Liver (tissue), 9 donors: ENCODE data around the gene EML1. TPM values are rescaled to one million over a fixed set of nuclear protein-coding genes. Genes with fewer than 3 reads are reported as not detected.

Experiments
- DNase-seq: peaks from one replicate; pipeline ENCODE4 v3.0.0-alpha.2; 2017; ENCODE audit warnings: low spot score
- H3K27ac ChIP-seq, 2 donors: one replicate each; pipeline ENCODE4 v1.7.0; 2013; ENCODE audit warnings: inconsistent platforms in 2 of 2, low read length in 2 of 2, control low read depth in 1 of 2, low read depth in 1 of 2, mild to moderate bottlenecking in 1 of 2
- H3K27me3 ChIP-seq, 4 donors: one replicate each; pipeline versions ENCODE4 v1.6.1 to v1.7.0; 2013; ENCODE audit warnings: low read length in 3 of 4, inconsistent platforms in 1 of 4, mild to moderate bottlenecking in 1 of 4, moderate library complexity in 1 of 4; ENCODE audit not compliant: control insufficient read depth in 4 of 4, insufficient read depth in 4 of 4
- H3K36me3 ChIP-seq, 4 donors: one replicate each; pipeline versions ENCODE4 v1.6.1 to v1.7.0; 2013; ENCODE audit warnings: low read length in 3 of 4, mild to moderate bottlenecking in 3 of 4, low read depth in 1 of 4, moderate library complexity in 1 of 4; ENCODE audit not compliant: control insufficient read depth in 4 of 4, insufficient read depth in 3 of 4
- H3K4me1 ChIP-seq, 4 donors: one replicate each; pipeline versions ENCODE4 v1.6.1 to v1.7.0; 2013; ENCODE audit warnings: low read length in 3 of 4, mild to moderate bottlenecking in 3 of 4, moderate library complexity in 1 of 4; ENCODE audit not compliant: control insufficient read depth in 4 of 4, insufficient read depth in 4 of 4
- H3K4me3 ChIP-seq, 3 donors: one replicate each; pipeline versions ENCODE4 v1.6.1 to v1.7.0; 2013; ENCODE audit warnings: low read length in 3 of 3, control low read depth in 1 of 3, low read depth in 1 of 3, mild to moderate bottlenecking in 1 of 3
- H3K9ac ChIP-seq, 2 donors: one replicate each; pipeline ENCODE4 v1.7.0; 2013; ENCODE audit warnings: low read length in 2 of 2, mild to moderate bottlenecking in 2 of 2, moderate library complexity in 2 of 2, control low read depth in 1 of 2, low read depth in 1 of 2
- H3K9me3 ChIP-seq, 4 donors: one replicate each; pipeline versions ENCODE4 v1.6.1 to v1.7.0; 2013; ENCODE audit warnings: low read length in 3 of 4; ENCODE audit not compliant: control insufficient read depth in 4 of 4
- ATF3 ChIP-seq: IDR thresholded peaks from 2 replicates; pipeline ENCODE4 v1.6.1; 2016; ENCODE audit warnings: antibody characterized with exemption
- CTCF ChIP-seq: fragments of 150-350 bp; IDR thresholded peaks from 2 replicates; pipeline ENCODE4 v1.5.1; 2017; ENCODE audit warnings: improper control_type of control experiment, low read depth, low read length; ENCODE audit not compliant: missing input control
- FOXA1 ChIP-seq: IDR thresholded peaks from 2 replicates; pipeline ENCODE4 v1.6.1; 2016; ENCODE audit warnings: antibody characterized with exemption
- FOXA2 ChIP-seq: IDR thresholded peaks from 2 replicates; pipeline ENCODE4 v1.6.1; 2016; ENCODE audit warnings: antibody characterized with exemption
- GABPA ChIP-seq, 2 donors: IDR thresholded peaks in 1 of 2; conservative IDR thresholded peaks in 1 of 2; 2 replicates each; pipeline ENCODE4 v1.6.1; 2016; ENCODE audit warnings: antibody characterized with exemption in 2 of 2, mild to moderate bottlenecking in 1 of 2, moderate library complexity in 1 of 2
- HNF4A ChIP-seq, 2 donors: conservative IDR thresholded peaks; 2 replicates each; pipeline ENCODE4 v1.6.1; 2016; ENCODE audit warnings: antibody characterized with exemption in 2 of 2, mild to moderate bottlenecking in 2 of 2
- HNF4G ChIP-seq: IDR thresholded peaks from 2 replicates; pipeline ENCODE4 v1.6.1; 2016; ENCODE audit warnings: antibody characterized with exemption
- MAX ChIP-seq: IDR thresholded peaks from 2 replicates; pipeline ENCODE4 v1.6.1; 2016; ENCODE audit warnings: antibody characterized with exemption
- NR2F2 ChIP-seq: IDR thresholded peaks from 2 replicates; pipeline ENCODE4 v1.6.1; 2016; ENCODE audit warnings: antibody characterized with exemption
- RAD21 ChIP-seq, 2 donors: IDR thresholded peaks; 2 replicates each; pipeline ENCODE4 v1.6.1; 2016; ENCODE audit warnings: antibody characterized with exemption in 2 of 2, mild to moderate bottlenecking in 2 of 2
- REST ChIP-seq: IDR thresholded peaks from 2 replicates; pipeline ENCODE4 v1.6.1; 2016; ENCODE audit warnings: antibody characterized with exemption, mild to moderate bottlenecking
- SP1 ChIP-seq: IDR thresholded peaks from 2 replicates; pipeline ENCODE4 v1.6.1; 2018; ENCODE audit warnings: antibody characterized with exemption, mild to moderate bottlenecking
- TAF1 ChIP-seq: conservative IDR thresholded peaks from 2 replicates; pipeline ENCODE4 v1.6.1; 2016; ENCODE audit warnings: antibody characterized with exemption, mild to moderate bottlenecking
- YY1 ChIP-seq: IDR thresholded peaks from 2 replicates; pipeline ENCODE4 v1.6.1; 2016; ENCODE audit warnings: antibody characterized with exemption, mild to moderate bottlenecking
- ZBTB33 ChIP-seq: IDR thresholded peaks from 2 replicates; pipeline ENCODE4 v1.6.1; 2016; ENCODE audit warnings: antibody characterized with exemption
- WGBS: extraction: QIAGEN DNeasy Blood & Tissue Kit; methylation state at CpG from one replicate; pipeline ENCODE4 v1.1.7; 2013; 5-methylcytosine and 5-hydroxymethylcytosine counted together
- polyA plus RNA-seq, 2 donors: library from polyadenylated mRNA; stranded (reverse) in 1 of 2; unstranded in 1 of 2; fragments of 200-250 nt in 1 of 2; fragments of >200 nt in 1 of 2; fragmentation: Nextera tagmentation in 1 of 2; extraction: Ambion mirVana in 1 of 2; gene quantifications; one replicate each; pipeline versions ENCODE4 v1.2.1 to v1.2.3, GENCODE V29; 2013 to 2015
- total RNA-seq, 2 donors: library from RNA; depleted of rRNA; stranded (reverse); fragments of >200 nt; gene quantifications; one replicate each; pipeline ENCODE4 v1.2.3, GENCODE V29; 2014
- donor health status: healthy.
- donor health status: healthy.
- donor health status: healthy.
- donor health status: healthy.
- donor health status: healthy.

EML1 gene
- total and polyA plus RNA-seq, 4 donors: 2.7 to 14.6 (median 4.6) TPM

- TF ChIP-seq GABPA (IDR thresholded peaks at IDR 0.05 in 1 of 2, conservative IDR thresholded peaks at IDR 0.05 in 1 of 2) (no peak), ZBTB33 (no peak), YY1 (no peak), REST (no peak), FOXA2 (no peak), SP1 (no peak), NR2F2 (no peak), HNF4G (no peak), HNF4A (conservative IDR thresholded peaks at IDR 0.05) (no peak), CTCF (no peak), FOXA1 (no peak), TAF1 (no peak), MAX (no peak), RAD21 (IDR thresholded peaks at IDR 0.05) (no peak)
- Histone ChIP-seq H3K9ac (no peak overlapping the region), H3K36me3 (no peaks in the 10 kb centered on the region), H3K27ac (no peak overlapping the region), H3K4me1 (peaks cover 0 to 2% (median 0%) of the 10 kb centered on the region in 4 donors), H3K27me3 (peaks cover 0 to 2% (median 0%) of the 10 kb centered on the region in 4 donors), H3K4me3 (no peak overlapping the region), H3K9me3 (no peaks in the 10 kb centered on the region)
- WGBS: 93% methylated on average over 21 of the region's 21 CpGs
- no peak for DNase-seq
Observed at GRCh38 chr14:99756796-99757195, 36.4 kb upstream of the EML1 start.

- no peak overlapping the region for H3K4me3 ChIP-seq
- H3K9ac ChIP-seq: no peak overlapping the region
- peaks cover 0 to 2% (median 0%) of the 10 kb centered on the region in 4 donors for H3K27me3 ChIP-seq
- H3K4me1 ChIP-seq: peaks cover 0 to 2% (median 0%) of the 10 kb centered on the region in 4 donors
- H3K9me3 ChIP-seq: no peaks in the 10 kb centered on the region
- no peak for DNase-seq
- no peak overlapping the region for H3K27ac ChIP-seq
- no peaks in the 10 kb centered on the region for H3K36me3 ChIP-seq
- WGBS: 88% methylated on average over 12 of the region's 12 CpGs
- TF ChIP-seq TAF1: no peak
- no peak for TF ChIP-seq REST
- no peak for TF ChIP-seq CTCF
- no peak for TF ChIP-seq YY1
- TF ChIP-seq ATF3: no peak
Observed at GRCh38 chr14:99757331-99758070, 35.7 kb upstream of the EML1 start.
